Measurements from ENCODE around the gene NPIPB9.
A peak's percentile ranks its signal among the peaks of the same experiment; 100 is the strongest.
"Not testable (repeated sequence)": the region's sequence is repeated elsewhere in the genome, so short reads cannot be mapped to it uniquely, and the experiment has no call there.

The NPIPB9 gene

GRCh38 chr16:28751487-28751886 lies at the start of gene NPIPB9:
NPIPB9 (plus strand) TSS chr16:28751787.
- not testable (repeated sequence) for DNase-seq

DNA sequence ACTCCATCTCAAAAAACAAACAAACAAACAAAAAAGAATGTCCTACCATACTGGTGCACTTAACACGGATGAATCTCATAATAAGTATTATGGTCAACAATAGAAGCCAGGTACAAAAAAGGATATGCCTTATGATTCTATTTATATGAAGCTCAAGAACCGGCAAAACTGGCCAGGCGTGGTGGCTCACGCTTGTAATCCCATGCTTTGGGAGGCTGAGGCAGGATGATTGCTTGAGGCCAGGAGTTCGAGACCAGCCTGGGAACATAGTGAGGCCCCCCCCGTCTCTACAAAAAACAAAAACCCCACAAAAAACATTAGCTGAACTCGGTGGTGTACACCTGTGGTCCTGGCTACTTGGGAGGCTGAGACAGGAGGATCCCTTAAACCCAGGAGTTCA lies 47.3 kb upstream of the NPIPB9 start:
- DNase-seq = not testable (repeated sequence)

- DNase-seq = not testable (repeated sequence)
These were observed 40.1 kb upstream of the NPIPB9 start, which contains the start of gene EIF3C for GRCh38 chr16:28711220-28712083. EIF3C (plus strand) TSS chr16:28711464; CDS start chr16:28711687, 223 bp downstream.

DNA sequence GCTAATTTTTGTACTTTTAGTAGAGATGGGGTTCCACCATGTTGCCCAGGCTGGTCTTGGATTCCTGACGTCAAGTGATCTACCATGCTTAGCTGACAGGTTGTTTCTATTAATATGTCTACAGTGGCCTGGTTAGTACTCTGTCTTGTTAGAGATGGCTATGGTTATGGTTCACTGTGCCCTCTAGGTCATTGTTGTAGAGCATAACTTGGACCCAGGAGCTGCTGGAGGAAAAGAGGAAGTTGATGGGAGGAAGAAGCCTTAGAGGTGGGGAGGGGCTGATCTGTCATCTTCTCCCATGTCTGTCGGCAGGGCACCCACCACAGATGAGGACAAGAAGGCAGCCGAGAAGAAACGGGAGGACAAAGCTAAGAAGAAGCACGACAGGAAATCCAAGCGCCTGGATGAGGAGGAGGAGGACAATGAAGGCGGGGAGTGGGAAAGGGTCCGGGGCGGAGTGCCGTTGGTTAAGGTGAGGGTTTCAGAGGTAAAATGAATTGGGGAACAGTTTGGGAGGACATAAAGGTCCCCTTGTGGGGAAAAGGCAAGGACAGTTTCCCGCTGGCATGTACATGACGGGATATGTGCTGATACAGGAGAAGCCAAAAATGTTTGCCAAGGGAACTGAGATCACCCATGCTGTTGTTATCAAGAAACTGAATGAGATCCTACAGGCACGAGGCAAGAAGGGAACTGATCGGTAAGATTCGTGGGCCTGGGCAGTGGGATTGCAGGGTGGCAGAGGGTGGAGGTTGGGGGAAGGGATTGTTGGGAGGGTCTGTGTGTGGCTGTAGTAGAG lies 28.5 kb upstream of the NPIPB9 start:
- DNase-seq = not testable (repeated sequence)

GRCh38 chr16:28731253-28731652 lies 20.3 kb upstream of the NPIPB9 start:
- not testable (repeated sequence) for DNase-seq

DNA sequence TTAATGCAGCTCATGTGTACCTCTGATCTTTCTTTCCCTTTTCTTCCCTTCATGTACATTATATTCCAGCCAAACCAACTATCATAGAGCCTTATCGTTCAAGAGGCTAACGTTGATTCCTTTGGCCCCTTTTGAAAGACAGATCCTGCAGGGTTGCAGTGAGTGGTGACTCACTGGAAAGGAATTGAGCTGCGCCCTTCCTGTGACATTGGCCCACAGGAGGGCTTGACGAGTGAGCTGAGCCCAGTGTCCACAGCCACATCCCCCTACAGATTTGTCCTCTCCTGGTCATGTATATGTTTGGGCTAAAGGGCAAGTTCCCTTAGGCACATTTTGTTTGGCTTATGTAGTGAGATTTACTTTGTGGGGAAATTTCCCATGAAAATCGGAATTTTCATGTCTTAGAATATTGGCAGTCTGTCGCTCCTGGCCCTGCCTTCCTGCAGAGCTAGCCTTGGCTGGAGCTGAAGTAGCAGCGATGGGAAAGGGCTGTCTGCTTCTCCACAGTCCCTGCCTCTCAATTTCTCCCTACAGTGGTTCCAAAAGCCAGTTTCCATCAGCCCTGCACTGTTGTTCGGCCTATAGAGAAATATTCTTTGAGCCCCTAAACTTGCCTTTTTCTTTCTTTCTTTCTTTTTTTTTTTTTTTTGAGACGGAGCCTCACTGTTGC lies 19.0 kb upstream of the NPIPB9 start:
- DNase-seq = not testable (repeated sequence)

GRCh38 chr16:28739787-28740186 lies 11.8 kb upstream of the NPIPB9 start:
- DNase-seq = not testable (repeated sequence)

DNA sequence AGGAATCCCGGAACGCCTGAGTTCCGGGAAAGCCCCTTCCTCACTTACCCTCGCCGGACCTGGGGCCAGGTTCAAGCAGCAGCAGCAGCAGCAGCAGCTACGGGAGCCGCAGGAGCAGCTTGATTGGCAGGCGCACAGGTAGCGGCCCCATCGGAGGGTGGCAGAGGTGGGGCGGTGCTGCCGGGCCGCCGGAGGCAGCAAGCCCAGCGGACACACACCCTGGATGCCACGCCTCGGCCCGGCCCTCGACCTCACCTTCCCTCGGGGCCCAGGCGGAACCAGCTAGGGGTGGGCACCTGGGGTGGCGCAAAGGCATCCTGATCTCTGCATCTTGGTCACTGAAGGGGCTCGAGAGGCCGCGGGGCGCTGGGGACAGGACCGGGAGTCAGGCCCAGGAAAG lies 11.0 kb upstream of the NPIPB9 start:
- not testable (repeated sequence) for DNase-seq

- DNase-seq = not testable (repeated sequence)
These were observed 10.3 kb upstream of the NPIPB9 start for GRCh38 chr16:28741295-28741694.

DNA sequence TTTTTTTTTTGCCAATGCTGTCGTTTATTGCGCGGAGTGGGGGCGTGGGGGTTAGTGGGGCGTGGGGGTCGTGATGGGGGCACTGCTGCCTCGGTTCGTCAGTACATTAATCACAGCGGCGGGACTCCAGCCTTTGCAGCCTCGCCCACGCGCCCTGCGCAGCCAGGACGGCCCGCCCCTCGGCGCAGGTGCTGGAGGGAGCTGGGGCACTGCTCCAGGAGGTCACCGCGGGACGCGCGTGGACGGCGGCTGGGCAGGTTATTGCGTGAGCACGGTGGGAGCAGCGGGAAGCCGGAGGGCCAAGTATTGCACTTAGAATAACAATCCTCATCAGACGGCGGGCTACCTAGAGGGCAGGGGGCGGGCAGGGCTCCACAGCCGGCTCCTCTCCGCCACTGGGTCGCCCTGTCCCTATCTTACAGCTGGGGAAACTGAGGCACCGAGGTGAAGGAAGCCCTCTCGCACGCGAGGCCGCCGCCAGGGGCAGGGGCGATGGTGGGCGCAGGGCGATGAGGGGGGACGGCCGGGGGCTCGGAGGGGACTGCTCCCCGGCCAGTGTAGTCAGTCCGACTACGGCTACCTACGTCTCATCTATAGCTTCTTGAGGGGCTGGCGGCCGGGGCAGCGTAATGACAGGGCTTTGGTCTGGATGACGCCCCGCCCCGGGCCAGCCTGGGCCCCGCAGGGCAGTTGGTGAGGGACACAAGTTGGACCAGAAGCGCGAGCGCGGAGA lies 4.8 kb upstream of the NPIPB9 start:
- not testable (repeated sequence) for DNase-seq

- not testable (repeated sequence) for DNase-seq
These were observed 1.6 kb upstream of the NPIPB9 start for GRCh38 chr16:28749997-28750465.

GRCh38 chr16:28750469-28751067 lies 1.0 kb upstream of the NPIPB9 start:
- DNase-seq = not testable (repeated sequence)

DNA sequence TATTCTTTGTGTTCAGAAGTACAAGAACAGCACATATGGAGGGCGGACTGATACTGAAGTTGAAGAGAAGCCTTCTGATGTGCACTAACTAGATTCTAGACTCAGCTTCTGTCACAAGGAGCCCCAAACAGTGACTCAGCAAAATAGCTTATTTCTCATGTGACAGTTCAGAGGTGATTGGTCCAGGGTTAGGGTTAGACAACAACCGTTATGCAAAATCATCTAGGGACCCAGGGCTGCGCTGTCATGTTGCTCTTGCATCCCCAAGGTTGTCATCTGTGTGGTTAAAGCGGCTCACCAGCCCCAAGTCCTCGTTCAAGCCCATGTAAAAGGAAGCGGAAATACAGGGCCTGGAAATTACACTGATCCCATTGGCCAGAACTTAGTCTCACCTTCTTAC lies 30.1 kb downstream of the NPIPB9 start:
- DNase-seq = not testable (repeated sequence)

DNA sequence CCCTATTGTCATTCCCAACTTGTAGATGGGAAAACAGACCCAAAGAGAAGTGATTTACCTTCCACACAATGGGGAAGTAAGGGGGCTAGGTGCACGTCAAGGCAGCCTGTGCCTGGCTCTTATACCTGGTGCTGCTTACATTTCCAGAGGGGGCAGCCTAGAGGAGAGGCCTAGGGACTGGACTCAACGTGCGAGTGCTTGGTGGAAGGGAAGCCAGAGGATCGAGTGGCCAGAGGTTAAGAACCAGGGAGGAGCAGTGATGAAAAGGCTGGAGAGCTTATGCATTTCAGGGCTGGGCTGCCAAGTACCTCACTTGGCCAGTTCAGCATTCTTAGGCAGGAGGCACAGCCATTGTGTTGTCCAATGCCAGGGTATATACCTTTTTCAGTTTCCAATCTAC lies 30.8 kb downstream of the NPIPB9 start:
- not testable (repeated sequence) for DNase-seq

- DNase-seq = peak; percentile 36
These were observed 50.8 kb downstream of the NPIPB9 start for GRCh38 chr16:28802235-28803019.

DNA sequence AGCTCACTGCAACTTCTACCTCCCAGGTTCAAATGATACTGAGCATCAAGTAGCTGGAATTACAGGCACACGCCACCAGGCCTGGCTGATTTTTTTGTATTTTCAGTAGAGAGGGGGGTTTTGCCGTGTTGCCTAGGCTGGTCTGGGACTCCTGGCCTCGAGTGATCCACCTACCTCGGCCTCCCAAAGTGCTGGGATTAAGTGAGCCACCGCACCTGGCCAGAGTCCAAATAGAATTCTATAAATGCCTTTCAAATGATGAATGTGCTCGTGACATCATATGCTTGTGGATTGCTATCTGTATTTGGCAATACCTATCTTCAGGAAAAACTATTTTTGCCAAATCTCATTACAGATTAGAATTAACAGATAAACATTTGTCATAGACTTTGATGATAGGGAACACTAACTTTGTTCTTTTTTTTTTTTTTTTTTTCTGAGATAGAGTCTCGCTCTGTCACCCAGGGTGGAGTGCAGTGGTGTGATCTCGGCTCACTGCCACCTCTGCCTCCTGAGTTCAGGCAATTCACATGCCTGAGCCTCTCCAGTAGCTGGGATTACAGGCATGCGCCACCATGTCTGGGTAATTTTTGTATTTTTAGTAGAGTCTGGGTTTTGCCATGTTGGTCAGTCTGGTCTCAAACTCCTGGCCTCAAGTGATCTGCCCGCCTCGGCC lies 56.0 kb downstream of the NPIPB9 start:
- not testable (repeated sequence) for DNase-seq

GRCh38 chr16:28820016-28820415 lies 68.4 kb downstream of the NPIPB9 start:
- DNase-seq = no peak

- DNase-seq = not testable (repeated sequence)
These were observed 69.0 kb downstream of the NPIPB9 start for GRCh38 chr16:28820546-28820945.

- no peak for DNase-seq
These were observed 70.4 kb downstream of the NPIPB9 start for GRCh38 chr16:28821874-28822519.

All from COR-L47 (cell line).